Measurements from ENCODE around the gene COG3.

GRCh38 chr13:45506811-45507210, 42.1 kb downstream of the COG3 start:
- TF ChIP-seq POLR2AphosphoS5 (IDR thresholded peaks at IDR 0.05; ENCODE audit: low read depth, low read length) = no peak
- TF ChIP-seq POLR2A (IDR thresholded peaks at IDR 0.05; ENCODE audit: low read depth, low read length) = no peak
- TF ChIP-seq TAF1 (IDR thresholded peaks at IDR 0.05; ENCODE audit: low read depth, low read length) = no peak
